Measurements from ENCODE around the gene PIGH. TPM values are rescaled to one million over a fixed set of nuclear protein-coding genes. Genes with fewer than 3 reads are reported as not detected.

Gene PIGH
- polyA plus RNA-seq (75.1 and 91.8 TPM in 2 replicates), polyA minus RNA-seq (43.5 and 45.5 TPM in 2 replicates)

GRCh38 chr14:67599698-67600561 lies at the start of gene PIGH:
Gene PIGH (minus strand): TSS chr14:67600268. CDS start chr14:67600203, 65 bp downstream.
- Histone ChIP-seq H3K4me2 (ENCODE audit: low read length) (peak within 1 kb of the TSS; percentile 66), H3K9me2 (ENCODE audit: insufficient read depth, low read length) (no peaks in the 10 kb centered on the region), H3K27me3 (ENCODE audit: insufficient read depth, low read depth, low read length) (no peaks in the 10 kb centered on the region), H3K9me3 (ENCODE audit: low read length) (no peaks in the 10 kb centered on the region), H3K27ac (ENCODE audit: low read length) (peak within 1 kb of the TSS; percentile 71), H3K36me3 (ENCODE audit: insufficient read depth, low read length) (no peaks in the 10 kb centered on the region), H3K4me3 (ENCODE audit: low read length) (peak within 1 kb of the TSS; percentile 89), H4K20me1 (ENCODE audit: insufficient read depth) (no peaks in the 10 kb centered on the region), H3K79me2 (replicated peaks; ENCODE audit: insufficient read depth, low read length) (no peaks in the 10 kb centered on the region), H2AFZ (ENCODE audit: low read depth, low read length) (peak within 1 kb of the TSS; percentile 93), H3F3A (ENCODE audit: insufficient read depth, low read length, poor library complexity, severe bottlenecking) (no peaks in the 10 kb centered on the region), H3K9ac (ENCODE audit: low read length) (peak within 1 kb of the TSS; percentile 77)
- TF ChIP-seq EZH2 (IDR thresholded peaks at IDR 0.05; ENCODE audit: borderline replicate concordance, insufficient read depth, low read length, poor library complexity, severe bottlenecking), result no peak
- TF ChIP-seq REST (IDR thresholded peaks at IDR 0.05; ENCODE audit: borderline replicate concordance), result peak; percentile 49
- TF ChIP-seq MXI1 (conservative IDR thresholded peaks at IDR 0.05; ENCODE audit: poor library complexity, severe bottlenecking), result peak; percentile 76
- TF ChIP-seq EP300 (conservative IDR thresholded peaks at IDR 0.05; ENCODE audit: poor library complexity, severe bottlenecking), result peak; percentile 46
- TF ChIP-seq CTCF (IDR thresholded peaks at IDR 0.05; ENCODE audit: poor library complexity, severe bottlenecking), result peak; percentile 89
- peak; percentile 83 for TF ChIP-seq SMC3 (conservative IDR thresholded peaks at IDR 0.05; ENCODE audit: poor library complexity)
- peak; percentile 69 for TF ChIP-seq RAD21 (conservative IDR thresholded peaks at IDR 0.05)
- TF ChIP-seq POLR2AphosphoS5 (IDR thresholded peaks at IDR 0.05), result peak; percentile 83
- TF ChIP-seq TAF1 (IDR thresholded peaks at IDR 0.05; ENCODE audit: low read depth), result no peak

GRCh38 chr14:67646131-67646530 lies 46.1 kb upstream of the PIGH start:
- Histone ChIP-seq H3K79me2 (replicated peaks; ENCODE audit: insufficient read depth, low read length) (no peaks in the 10 kb centered on the region), H3K4me2 (ENCODE audit: low read length) (no peak overlapping the region), H3K27ac (ENCODE audit: low read length) (no peak overlapping the region), H2AFZ (ENCODE audit: low read depth, low read length) (no peak overlapping the region), H3K9ac (ENCODE audit: low read length) (no peak overlapping the region), H4K20me1 (ENCODE audit: insufficient read depth) (no peaks in the 10 kb centered on the region), H3K9me2 (ENCODE audit: insufficient read depth, low read length) (no peaks in the 10 kb centered on the region), H3K27me3 (ENCODE audit: insufficient read depth, low read depth, low read length) (no peaks in the 10 kb centered on the region), H3K36me3 (ENCODE audit: insufficient read depth, low read length) (peaks cover 19% of the 10 kb centered on the region), H3K9me3 (ENCODE audit: low read length) (no peaks in the 10 kb centered on the region), H3F3A (ENCODE audit: insufficient read depth, low read length, poor library complexity, severe bottlenecking) (no peaks in the 10 kb centered on the region), H3K4me3 (ENCODE audit: low read length) (no peak overlapping the region)
- TF ChIP-seq REST (IDR thresholded peaks at IDR 0.05; ENCODE audit: borderline replicate concordance), result no peak
- no peak for TF ChIP-seq TAF1 (IDR thresholded peaks at IDR 0.05; ENCODE audit: low read depth)
- no peak for TF ChIP-seq EZH2 (IDR thresholded peaks at IDR 0.05; ENCODE audit: borderline replicate concordance, insufficient read depth, low read length, poor library complexity, severe bottlenecking)
- no peak for TF ChIP-seq MXI1 (conservative IDR thresholded peaks at IDR 0.05; ENCODE audit: poor library complexity, severe bottlenecking)
- no peak for TF ChIP-seq POLR2AphosphoS5 (IDR thresholded peaks at IDR 0.05)
- no peak for TF ChIP-seq RAD21 (conservative IDR thresholded peaks at IDR 0.05)
- no peak for TF ChIP-seq SMC3 (conservative IDR thresholded peaks at IDR 0.05; ENCODE audit: poor library complexity)
- no peak for TF ChIP-seq EP300 (conservative IDR thresholded peaks at IDR 0.05; ENCODE audit: poor library complexity, severe bottlenecking)
- no peak for TF ChIP-seq CTCF (IDR thresholded peaks at IDR 0.05; ENCODE audit: poor library complexity, severe bottlenecking)
